Lower leg skin (tissue), 3 donors: ENCODE data around the gene CALR3.

Experiments
- CTCF ChIP-seq, 3 donors: fragments of 450-650 bp; IDR thresholded peaks; one replicate each; pipeline ENCODE4 v1.5.1; 2016; ENCODE audit warnings: antibody characterized with exemption in 3 of 3, mild to moderate bottlenecking in 3 of 3, moderate library complexity in 2 of 3
- POLR2A ChIP-seq, 2 donors: fragments of 450-650 bp; IDR thresholded peaks; one replicate each; pipeline ENCODE4 v1.6.1; 2016 to 2017; ENCODE audit warnings: antibody characterized with exemption in 2 of 2, mild to moderate bottlenecking in 1 of 2, moderate library complexity in 1 of 2

GRCh38 chr19:16522559-16523377, 26.8 kb upstream of the CALR3 start:
- no peak for TF ChIP-seq CTCF (IDR thresholded peaks at IDR 0.05)
- TF ChIP-seq POLR2A (IDR thresholded peaks at IDR 0.05): no peak
